Heart right ventricle (tissue), 16 donors: ENCODE results near the gene ORMDL2. TPM values are rescaled to one million over a fixed set of nuclear protein-coding genes. Genes with fewer than 3 reads are reported as not detected.
A peak's percentile ranks its signal among the peaks of the same experiment; 100 is the strongest.

ENCODE experiments used
- ATAC-seq, 8 donors: fragments of 200-7000 bp; cut with Tn5 transposase; one replicate each; pipeline ENCODE4 v1.9.1; 2020; ENCODE audit warnings: mild to moderate bottlenecking in 8 of 8, moderate library complexity in 8 of 8, moderate number of reproducible peaks in 1 of 8
- DNase-seq, 2 donors: peaks; one replicate each; pipeline ENCODE4 v3.0.0-alpha.2; 2020
- H3K27ac ChIP-seq, 10 donors: fragments of 200-600 bp; sonication (generic) in 2 of 10; one replicate each; pipeline versions ENCODE4 v1.5.0 to v1.8.0; 2020 to 2022; ENCODE audit warnings: mild to moderate bottlenecking in 3 of 10
- H3K27me3 ChIP-seq, 7 donors: fragments of 200-600 bp; one replicate each; pipeline ENCODE4 v1.8.0; 2021 to 2022; ENCODE audit warnings: mild to moderate bottlenecking in 2 of 7
- H3K36me3 ChIP-seq, 9 donors: fragments of 200-600 bp; sonication (generic) in 1 of 9; one replicate each; pipeline versions ENCODE4 v1.5.0 to v1.8.0; 2020 to 2022; ENCODE audit warnings: mild to moderate bottlenecking in 2 of 9
- H3K4me1 ChIP-seq, 9 donors: fragments of 200-600 bp; sonication (generic) in 1 of 9; one replicate each; pipeline versions ENCODE4 v1.5.0 to v1.8.0; 2020 to 2022; ENCODE audit warnings: mild to moderate bottlenecking in 4 of 9
- H3K4me3 ChIP-seq, 10 donors: fragments of 200-600 bp; sonication (generic) in 2 of 10; one replicate each; pipeline versions ENCODE4 v1.5.0 to v1.8.0; 2020 to 2022; ENCODE audit warnings: mild to moderate bottlenecking in 7 of 10, moderate library complexity in 2 of 10
- H3K9me3 ChIP-seq, 11 donors: fragments of 200-600 bp in 10 of 11; sonication (generic) in 2 of 11; one replicate each; pipeline versions ENCODE4 v1.5.0 to v1.8.0; 2013 to 2022; ENCODE audit warnings: mild to moderate bottlenecking in 2 of 11, control low read depth in 1 of 11, moderate library complexity in 1 of 11
- CTCF ChIP-seq, 9 donors: fragments of 200-600 bp; sonication (generic) in 2 of 9; IDR thresholded peaks; one replicate each; pipeline versions ENCODE4 v1.5.0 to v1.8.0; 2021 to 2022; ENCODE audit warnings: antibody characterized with exemption in 9 of 9, mild to moderate bottlenecking in 5 of 9, moderate library complexity in 1 of 9
- WGBS, 2 donors: extraction: QIAGEN DNeasy Blood & Tissue Kit; methylation state at CpG; one replicate each; pipeline ENCODE4 v1.1.7; 2013; ENCODE audit warnings: inconsistent platforms in 1 of 2; 5-methylcytosine and 5-hydroxymethylcytosine counted together
- intact Hi-C, 10 donors: fragments of 100-400 bp; cut with DNase I; formaldehyde crosslinking; loops; one replicate each; pipeline versions ENCODE4 v1.11.1 to v1.14.2; 2022
- polyA plus RNA-seq, 2 donors: library from polyadenylated mRNA; stranded (reverse); fragments of 200-250 nt; gene quantifications; one replicate each; pipeline ENCODE4 v1.2.3, GENCODE V29; 2013
- total RNA-seq, 10 donors: library from RNA; stranded (reverse); fragmentation: NEBNext Ultra II Directional in 3 of 10; extraction: Animal tissue kit (Norgen Biotek cat#: 25700) in 3 of 10; gene quantifications; one replicate each; pipeline versions ENCODE4 v1.2.1 to v1.2.4, GENCODE V29; 2021 to 2023
- donor health status: Arrhythmogenic right ventricular cardiomyopathy.
- donor health status: ischemic (EF 13 %, LVEDD 7.1; RV severe dilation, severe dysfunction).
- donor health status: healthy with polysubstance abuse.
- donor health status: DM: no; HTN: yes; CAD: no.
- donor health status: DM: no; HTN: no; CAD: no.
- donor health status: ischemic (EF 25% LVEDD 6.9; RV normal size, moderate dysfunction).
- donor health status: ischemic (EF 25% LVEDD 5.7; RV mildly dilated, moderate dysfunction).
- donor health status: healthy.
- donor health status: DM: yes; HTN: yes; CAD: no.
- donor health status: Ischemic cardiomyopathy.
- donor health status: ischemic (EF 35%, LVEDD 5.7; RV mildly dilated, moderate dysfunction).
- donor health status: nonischemic (EF 11% LVEDD 7.7; RV severe dilation, severe dysfunction).
- donor health status: DM: yes; HTN: yes; CAD: no.
- donor health status: PGD.
- donor health status: ischemic (EF 29% LVEDD 5.4; RV normal size, mild dysfunction).
- donor health status: nonischemic (EF 23%, LVEDD 6.1; RV moderate dilation, normal function).

The ORMDL2 gene
- total and polyA plus RNA-seq, 12 donors: 10.3 to 82.9 (median 18.1) TPM

GRCh38 chr12:55842681-55843429 lies 25.0 kb downstream of the ORMDL2 start, which contains the start of gene MMP19:
Gene MMP19 (minus strand): TSS chr12:55842936. CDS start chr12:55842830, 106 bp downstream.
- peak; percentile 28 to 60 (median 48) for ATAC-seq
- H3K27ac ChIP-seq: peak within 1 kb of the TSS in 6 of 10 donors; percentile 39 to 87 (median 55)
- WGBS, 2 donors: 49 to 54% methylated on average over 10 of the region's 10 CpGs
- no peak for DNase-seq
- H3K4me1 ChIP-seq: peaks cover 0 to 42% (median 6%) of the 10 kb centered on the region in 9 donors
- H3K36me3 ChIP-seq: peaks cover 0 to 3% (median 0%) of the 10 kb centered on the region in 9 donors
- peak within 1 kb of the TSS in 9 of 10 donors; percentile 28 to 58 (median 48) for H3K4me3 ChIP-seq
- H3K9me3 ChIP-seq: no peaks in the 10 kb centered on the region
- intact Hi-C loops: no loop called here
- TF ChIP-seq CTCF (IDR thresholded peaks at IDR 0.05): no peak
- peaks cover 0 to 3% (median 0%) of the 10 kb centered on the region in 7 donors for H3K27me3 ChIP-seq

- peaks cover 0 to 47% (median 10%) of the 10 kb centered on the region in 9 donors for H3K4me1 ChIP-seq
- intact Hi-C loops: no loop called here
- H3K27ac ChIP-seq: peak overlapping the region in 2 of 10 donors; percentile 44 to 87
- TF ChIP-seq CTCF (IDR thresholded peaks at IDR 0.05): no peak
- DNase-seq (no peak), ATAC-seq (no peak)
- H3K27me3 ChIP-seq: peaks cover 0 to 3% (median 0%) of the 10 kb centered on the region in 7 donors
- WGBS, 2 donors: 93 to 98% methylated on average over 4 of the region's 4 CpGs
- no peaks in the 10 kb centered on the region for H3K9me3 ChIP-seq
- peaks cover 0 to 3% (median 0%) of the 10 kb centered on the region in 9 donors for H3K36me3 ChIP-seq
- no peak overlapping the region for H3K4me3 ChIP-seq
Observed at GRCh38 chr12:55843431-55843830, 25.6 kb downstream of the ORMDL2 start.

GRCh38 chr12:55844961-55845360 lies 27.1 kb downstream of the ORMDL2 start:
- Histone ChIP-seq H3K27me3 (peaks cover 0 to 7% (median 0%) of the 10 kb centered on the region in 7 donors), H3K9me3 (no peaks in the 10 kb centered on the region), H3K4me3 (no peak overlapping the region), H3K27ac (peak overlapping the region in 7 of 10 donors; percentile 1 to 96 (median 56)), H3K36me3 (peaks cover 0 to 3% (median 0%) of the 10 kb centered on the region in 9 donors), H3K4me1 (peaks cover 0 to 62% (median 15%) of the 10 kb centered on the region in 9 donors)
- WGBS, 2 donors: 88 to 90% methylated on average over 4 of the region's 4 CpGs
- ATAC-seq: no peak
- intact Hi-C loops: loop anchor here in 2 of 10 donors (5.0 kb wide), 1 partner anchor 82 kb away; the partner anchor contains the start of gene PYM1 (in 2 of the 2)
- DNase-seq: no peak
- no peak for TF ChIP-seq CTCF (IDR thresholded peaks at IDR 0.05)

GRCh38 chr12:55845361-55845760 lies 27.5 kb downstream of the ORMDL2 start:
- intact Hi-C loops: loop anchor here in 2 of 10 donors (5.0 kb wide), 1 partner anchor 82 kb away; the partner anchor contains the start of gene PYM1 (in 2 of the 2)
- Histone ChIP-seq H3K9me3 (no peaks in the 10 kb centered on the region), H3K36me3 (peaks cover 0 to 2% (median 0%) of the 10 kb centered on the region in 9 donors), H3K4me3 (no peak overlapping the region), H3K27me3 (peaks cover 0 to 7% (median 0%) of the 10 kb centered on the region in 7 donors), H3K4me1 (peaks cover 0 to 66% (median 18%) of the 10 kb centered on the region in 9 donors), H3K27ac (peak overlapping the region in 8 of 10 donors; percentile 1 to 96 (median 56))
- WGBS, 2 donors: 78 to 85% methylated on average over 5 of the region's 5 CpGs
- TF ChIP-seq CTCF (IDR thresholded peaks at IDR 0.05): no peak
- ATAC-seq (no peak), DNase-seq (no peak)
